HG02623 (cell line): Measurements from ENCODE around the gene PPP1R9A.

Source experiments
- ATAC-seq: cut with Tn5 transposase; IDR thresholded peaks from one replicate; pipeline ENCODE4 v1.9.1; 2021; ENCODE audit warnings: moderate library complexity; ENCODE audit not compliant: unreplicated experiment

Gene PPP1R9A

GRCh38 chr7:94908323-94909178, 1.2 kb downstream of the PPP1R9A start:
- ATAC-seq, result no peak

- ATAC-seq, result no peak
Observed at GRCh38 chr7:94909179-94909466, 1.7 kb downstream of the PPP1R9A start.

- ATAC-seq, result no peak
Observed at GRCh38 chr7:94912085-94912484, 4.7 kb downstream of the PPP1R9A start.

- ATAC-seq, result no peak
Observed at GRCh38 chr7:94913391-94913790, 6.0 kb downstream of the PPP1R9A start.

- no peak for ATAC-seq
Observed at GRCh38 chr7:94921911-94922310, 14.5 kb downstream of the PPP1R9A start.

GRCh38 chr7:94922457-94922856, 15.1 kb downstream of the PPP1R9A start:
- ATAC-seq, result no peak

- no peak for ATAC-seq
Observed at GRCh38 chr7:94923412-94923811, 16.0 kb downstream of the PPP1R9A start.

GRCh38 chr7:94928168-94928707, 20.8 kb downstream of the PPP1R9A start:
- no peak for ATAC-seq

- ATAC-seq, result no peak
Observed at GRCh38 chr7:94933256-94933990, 26.0 kb downstream of the PPP1R9A start.

- no peak for ATAC-seq
Observed at GRCh38 chr7:94939395-94939794, 32.0 kb downstream of the PPP1R9A start.

GRCh38 chr7:94940241-94940640, 32.8 kb downstream of the PPP1R9A start:
- no peak for ATAC-seq

GRCh38 chr7:94941844-94942632, 34.6 kb downstream of the PPP1R9A start:
- ATAC-seq, result no peak

GRCh38 chr7:94943134-94943533, 35.7 kb downstream of the PPP1R9A start:
- no peak for ATAC-seq

GRCh38 chr7:94949532-94949931, 42.1 kb downstream of the PPP1R9A start:
- no peak for ATAC-seq

GRCh38 chr7:94955807-94956206, 48.4 kb downstream of the PPP1R9A start:
- ATAC-seq, result no peak

GRCh38 chr7:94957061-94957460, 49.7 kb downstream of the PPP1R9A start:
- no peak for ATAC-seq

GRCh38 chr7:94962661-94963060, 55.3 kb downstream of the PPP1R9A start:
- no peak for ATAC-seq

GRCh38 chr7:94969434-94970084, 62.2 kb downstream of the PPP1R9A start:
- no peak for ATAC-seq

- ATAC-seq, result no peak
Observed at GRCh38 chr7:94970085-94970576, 62.7 kb downstream of the PPP1R9A start.

GRCh38 chr7:94971051-94971867, 63.9 kb downstream of the PPP1R9A start:
- ATAC-seq, result no peak
